ENCODE measurements around the gene GRAP.
"Not testable (repeated sequence)": the region's sequence is repeated elsewhere in the genome, so short reads cannot be mapped to it uniquely, and the experiment has no call there.

Gene GRAP

DNA sequence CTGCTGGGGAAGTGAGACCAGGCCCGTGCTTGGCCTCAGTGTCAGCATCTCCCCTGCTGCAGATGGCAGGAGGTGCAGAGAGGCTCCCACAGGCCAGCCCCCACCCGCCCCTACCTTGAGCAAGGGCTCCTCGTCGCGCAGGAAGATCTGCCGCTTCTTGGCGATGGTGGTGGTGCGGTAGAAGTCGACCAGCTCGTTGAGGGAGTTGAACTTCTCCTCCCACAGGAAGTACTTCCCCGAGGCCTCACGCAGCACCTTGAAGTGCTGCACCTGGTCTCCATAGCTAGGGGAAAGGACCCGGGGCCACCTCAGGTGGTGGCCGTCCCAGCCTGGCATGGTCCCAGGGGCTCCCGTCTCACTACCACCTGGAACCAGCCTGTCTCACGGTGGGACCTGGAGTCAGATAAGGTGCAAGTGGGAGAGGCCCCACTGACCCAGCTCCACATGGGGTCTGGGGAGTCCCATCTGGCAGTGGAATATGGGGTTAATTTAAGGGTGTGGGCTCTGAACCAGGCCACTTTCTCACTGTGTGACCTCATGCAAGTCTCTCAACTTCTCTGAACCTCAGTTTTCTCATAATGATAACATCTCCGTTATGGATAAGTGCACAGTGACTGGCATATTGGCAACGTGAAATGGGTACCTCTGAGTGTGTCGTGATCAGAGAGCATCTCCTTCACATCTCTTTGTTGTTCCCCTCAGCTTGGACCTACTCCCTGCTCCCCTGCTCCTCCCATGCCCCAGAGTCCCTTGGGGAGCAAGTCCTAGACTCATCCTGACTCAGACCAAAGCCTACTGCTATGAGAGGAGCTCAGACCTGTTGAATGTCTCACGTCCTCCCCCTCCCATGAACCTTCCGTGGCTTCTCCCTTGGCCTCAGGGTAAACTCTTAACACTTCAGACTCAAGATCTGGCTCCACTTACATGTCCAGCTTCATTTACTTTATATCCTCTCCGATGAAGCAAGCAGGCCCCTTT is 22.4 kb downstream of the GRAP start:
- DNase-seq (ENCODE audit: low read depth) = no peak
- no peak overlapping the region for H3K4me3 ChIP-seq (replicated peaks; ENCODE audit: low read depth, low read length)
- TF ChIP-seq, protein P1, sequence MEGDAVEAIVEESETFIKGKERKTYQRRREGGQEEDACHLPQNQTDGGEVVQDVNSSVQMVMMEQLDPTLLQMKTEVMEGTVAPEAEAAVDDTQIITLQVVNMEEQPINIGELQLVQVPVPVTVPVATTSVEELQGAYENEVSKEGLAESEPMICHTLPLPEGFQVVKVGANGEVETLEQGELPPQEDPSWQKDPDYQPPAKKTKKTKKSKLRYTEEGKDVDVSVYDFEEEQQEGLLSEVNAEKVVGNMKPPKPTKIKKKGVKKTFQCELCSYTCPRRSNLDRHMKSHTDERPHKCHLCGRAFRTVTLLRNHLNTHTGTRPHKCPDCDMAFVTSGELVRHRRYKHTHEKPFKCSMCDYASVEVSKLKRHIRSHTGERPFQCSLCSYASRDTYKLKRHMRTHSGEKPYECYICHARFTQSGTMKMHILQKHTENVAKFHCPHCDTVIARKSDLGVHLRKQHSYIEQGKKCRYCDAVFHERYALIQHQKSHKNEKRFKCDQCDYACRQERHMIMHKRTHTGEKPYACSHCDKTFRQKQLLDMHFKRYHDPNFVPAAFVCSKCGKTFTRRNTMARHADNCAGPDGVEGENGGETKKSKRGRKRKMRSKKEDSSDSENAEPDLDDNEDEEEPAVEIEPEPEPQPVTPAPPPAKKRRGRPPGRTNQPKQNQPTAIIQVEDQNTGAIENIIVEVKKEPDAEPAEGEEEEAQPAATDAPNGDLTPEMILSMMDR (IDR thresholded peaks at IDR 0.05; ENCODE audit: low read length, missing control alignments) = no peak

DNA sequence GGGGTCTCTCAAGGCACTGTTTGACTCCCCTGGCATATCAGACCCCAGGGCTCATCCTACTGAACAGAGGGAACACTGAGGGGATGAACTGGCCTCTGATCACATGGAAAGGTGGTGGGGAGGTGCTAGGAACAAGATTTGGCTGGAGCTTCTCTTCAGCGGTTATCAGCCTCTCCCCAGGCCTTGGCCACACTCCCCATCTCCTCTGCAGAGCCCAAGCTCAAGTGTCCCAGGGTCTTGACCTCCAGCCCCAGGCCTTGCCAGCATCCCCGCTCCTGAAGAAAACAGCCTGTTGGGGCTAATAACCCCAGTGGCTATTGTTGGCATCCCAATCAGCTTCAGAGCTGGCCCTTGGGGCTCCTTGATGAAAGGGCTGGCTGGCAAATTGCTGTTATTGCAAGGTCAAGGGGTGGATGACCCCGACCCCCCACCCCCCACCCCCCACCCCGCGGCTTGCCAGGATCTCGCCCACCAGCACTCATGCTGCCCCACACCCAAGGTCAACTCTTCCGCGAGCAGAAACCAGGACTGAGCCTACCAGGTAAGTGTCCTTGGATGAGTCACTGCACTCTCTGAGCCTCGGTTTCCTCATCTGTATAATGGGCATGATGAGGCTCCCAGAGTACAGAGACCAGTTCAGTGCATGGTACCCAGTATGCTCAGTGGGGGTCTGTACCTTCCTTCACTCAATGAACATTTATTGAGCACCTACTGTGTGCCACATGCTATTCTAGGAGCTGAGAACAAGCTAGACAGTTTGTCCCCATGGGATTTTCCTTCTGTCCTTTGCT is 23.4 kb downstream of the GRAP start:
- TF ChIP-seq, protein P1 (IDR thresholded peaks at IDR 0.05; ENCODE audit: low read length, missing control alignments) = no peak
- no peak for DNase-seq (ENCODE audit: low read depth)
- H3K4me3 ChIP-seq (replicated peaks; ENCODE audit: low read depth, low read length) = no peak overlapping the region

DNA sequence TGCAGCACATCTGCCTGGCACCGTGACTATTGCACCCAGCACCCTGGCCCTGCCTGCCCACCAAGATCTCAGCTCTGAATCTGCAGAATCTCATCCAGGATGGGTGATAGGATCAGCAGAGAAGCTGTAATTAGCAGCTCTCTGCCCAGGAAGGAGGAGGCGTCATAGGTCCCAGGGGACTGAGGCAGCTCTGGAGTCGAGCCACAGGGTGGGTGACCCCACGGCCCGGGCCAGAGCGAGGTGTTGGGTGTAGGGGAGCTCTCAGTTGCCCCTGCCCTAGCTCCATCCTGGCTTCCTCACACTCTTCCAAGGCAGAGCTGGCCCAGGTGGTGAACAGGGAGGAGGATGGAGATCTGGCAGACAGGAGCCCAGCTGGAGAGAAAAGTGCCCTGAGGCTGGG is 24.0 kb downstream of the GRAP start:
- TF ChIP-seq, protein P1 (IDR thresholded peaks at IDR 0.05; ENCODE audit: low read length, missing control alignments) = no peak
- H3K4me3 ChIP-seq (replicated peaks; ENCODE audit: low read depth, low read length) = no peak overlapping the region
- DNase-seq (ENCODE audit: low read depth) = no peak

DNA sequence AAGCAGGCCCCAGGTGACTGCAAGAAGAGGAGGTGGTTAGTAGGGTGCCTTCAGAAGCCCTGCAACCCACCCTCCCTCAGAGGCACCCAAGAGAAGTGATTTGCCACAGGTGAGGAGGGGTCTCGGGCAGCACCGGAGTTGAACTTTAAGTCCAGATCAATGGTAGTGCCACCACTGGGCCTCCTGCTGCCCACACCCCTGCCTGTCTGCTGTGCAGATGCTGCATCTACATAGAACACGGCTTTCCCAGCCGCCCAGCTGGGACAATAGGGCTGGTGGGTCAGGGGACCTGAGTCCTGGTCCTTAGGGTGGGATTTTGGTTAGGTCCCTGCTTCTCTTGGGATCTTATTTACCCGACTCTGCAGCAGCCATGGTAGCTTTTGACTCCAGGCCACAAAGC is 24.6 kb downstream of the GRAP start:
- TF ChIP-seq, protein P1 (IDR thresholded peaks at IDR 0.05; ENCODE audit: low read length, missing control alignments) = no peak
- DNase-seq (ENCODE audit: low read depth) = no peak
- no peak overlapping the region for H3K4me3 ChIP-seq (replicated peaks; ENCODE audit: low read depth, low read length)

DNA sequence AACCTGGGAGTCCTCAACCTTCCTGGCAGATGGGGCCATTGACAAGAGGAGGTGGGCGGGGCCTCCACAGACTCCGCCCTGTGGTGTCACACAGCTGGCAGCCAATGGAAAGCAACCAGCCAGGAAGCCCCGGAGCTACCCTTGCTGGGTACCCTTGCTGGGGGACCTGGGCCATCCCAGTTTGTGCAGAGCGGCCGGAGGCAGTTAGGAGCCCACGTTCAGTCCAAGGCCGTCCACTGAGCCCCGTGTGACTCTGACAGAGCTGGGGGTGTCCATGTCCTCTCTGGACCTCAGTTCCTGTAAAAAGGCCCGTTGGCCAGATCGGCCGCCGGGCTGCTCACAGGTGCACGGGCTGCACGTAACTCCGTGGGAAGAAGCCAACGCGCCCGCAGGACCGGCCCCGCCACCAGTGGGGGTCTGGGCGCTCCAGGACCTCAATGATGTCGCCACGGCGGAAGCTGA is 25.1 kb downstream of the GRAP start:
- TF ChIP-seq, protein P1 (IDR thresholded peaks at IDR 0.05; ENCODE audit: low read length, missing control alignments) = no peak
- no peak overlapping the region for H3K4me3 ChIP-seq (replicated peaks; ENCODE audit: low read depth, low read length)
- DNase-seq (ENCODE audit: low read depth) = no peak

DNA sequence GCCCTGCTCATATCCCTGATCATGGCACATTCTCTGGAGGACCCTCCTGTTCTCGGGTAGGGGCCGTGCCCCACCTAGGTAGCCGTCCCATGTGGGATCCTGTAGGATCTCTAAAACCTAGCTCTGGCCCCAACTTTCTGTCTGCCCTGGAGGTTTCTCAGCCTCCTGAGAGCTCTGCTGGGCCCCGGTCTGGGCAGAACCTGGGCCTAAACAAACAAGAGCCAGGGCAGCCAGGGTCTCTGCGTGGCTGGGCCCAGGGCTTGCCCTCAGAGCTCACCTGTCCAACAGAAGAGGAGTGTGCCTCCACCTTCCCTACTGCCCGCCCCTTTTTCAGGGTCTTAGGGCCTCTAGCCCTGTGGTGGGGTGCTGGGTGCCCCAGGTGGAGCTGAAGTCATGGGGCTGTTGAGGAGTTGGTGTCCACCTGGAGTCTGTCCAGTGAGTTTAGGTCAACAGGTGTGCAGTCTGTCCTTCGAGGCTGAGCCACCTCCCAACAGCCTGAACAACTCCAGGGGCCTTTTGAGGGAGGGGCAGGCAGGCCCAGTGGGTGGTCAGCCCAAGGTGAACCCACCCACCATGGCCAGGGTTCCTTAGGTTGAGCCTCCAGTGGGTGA is 25.6 kb downstream of the GRAP start:
- not testable (repeated sequence) for DNase-seq (ENCODE audit: low read depth); H3K4me3 ChIP-seq (replicated peaks; ENCODE audit: low read depth, low read length)

DNA sequence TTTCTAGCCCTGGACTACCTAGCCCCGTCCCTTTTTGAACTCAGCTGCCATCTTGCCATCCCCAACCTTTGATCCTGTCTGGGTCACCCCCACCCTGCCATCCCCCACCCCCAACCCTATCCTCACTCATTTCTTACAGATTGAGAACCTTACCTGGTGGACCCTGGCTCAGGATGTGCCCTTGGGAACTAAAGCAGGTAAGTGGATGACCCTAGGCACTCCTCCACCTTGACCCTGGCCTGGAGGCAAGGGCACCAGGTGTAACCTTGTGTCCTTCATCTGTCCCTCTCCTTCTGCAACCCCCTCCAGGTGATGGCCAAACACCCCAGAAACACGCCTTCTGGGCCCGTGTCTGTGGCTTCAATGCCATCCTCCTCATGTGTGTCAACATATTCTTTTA is 26.7 kb downstream of the GRAP start:
- TF ChIP-seq, protein P1 (IDR thresholded peaks at IDR 0.05; ENCODE audit: low read length, missing control alignments) = no peak
- H3K4me3 ChIP-seq (replicated peaks; ENCODE audit: low read depth, low read length) = no peak overlapping the region
- DNase-seq (ENCODE audit: low read depth) = no peak

Measured in fibroblast of pulmonary artery (primary cell).